HS-5 (cell line): ENCODE results near the gene CTRL.
A peak's percentile ranks its signal among the peaks of the same experiment; 100 is the strongest.
"Not testable (repeated sequence)": the region's sequence is repeated elsewhere in the genome, so short reads cannot be mapped to it uniquely, and the experiment has no call there.

ENCODE experiments used
- DNase-seq: peaks from one replicate; pipeline ENCODE4 v3.0.0-alpha.2; 2012; ENCODE audit warnings: low read depth

The CTRL gene

DNA sequence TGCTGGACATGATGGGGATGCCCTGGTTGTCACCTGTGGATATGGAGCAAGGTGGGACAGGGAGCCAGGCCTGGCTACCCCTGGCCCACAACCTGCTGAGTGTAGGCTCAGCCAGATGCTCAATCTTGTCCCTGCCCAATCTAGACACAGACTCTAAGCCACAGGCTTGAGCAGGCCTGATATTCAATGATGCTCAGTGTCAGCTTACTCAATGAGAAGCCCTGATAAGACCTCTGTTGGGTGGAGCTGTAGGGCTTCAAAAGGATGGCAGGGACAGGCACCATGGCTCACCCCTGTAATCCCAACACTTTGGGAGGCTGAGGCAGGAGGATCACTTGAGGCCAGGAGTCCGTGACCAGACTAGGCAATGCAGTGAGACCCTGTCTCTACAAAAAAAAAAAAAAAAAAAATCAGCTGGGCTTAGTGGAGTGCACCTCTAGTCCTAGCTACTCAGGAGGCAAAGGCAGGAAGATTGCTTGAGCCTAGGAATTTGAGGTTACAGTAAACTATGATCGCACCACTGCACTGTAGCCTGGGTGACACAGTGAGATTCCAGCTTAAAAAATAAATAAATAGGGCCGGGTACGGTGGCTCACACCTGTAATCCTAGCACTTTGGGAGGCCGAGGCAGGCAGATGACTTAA, 8.9 kb upstream of the CTRL start:
- DNase-seq = no peak

- DNase-seq = no peak
Observed at GRCh38 chr16:67939507-67940445, 8.1 kb upstream of the CTRL start.

DNA sequence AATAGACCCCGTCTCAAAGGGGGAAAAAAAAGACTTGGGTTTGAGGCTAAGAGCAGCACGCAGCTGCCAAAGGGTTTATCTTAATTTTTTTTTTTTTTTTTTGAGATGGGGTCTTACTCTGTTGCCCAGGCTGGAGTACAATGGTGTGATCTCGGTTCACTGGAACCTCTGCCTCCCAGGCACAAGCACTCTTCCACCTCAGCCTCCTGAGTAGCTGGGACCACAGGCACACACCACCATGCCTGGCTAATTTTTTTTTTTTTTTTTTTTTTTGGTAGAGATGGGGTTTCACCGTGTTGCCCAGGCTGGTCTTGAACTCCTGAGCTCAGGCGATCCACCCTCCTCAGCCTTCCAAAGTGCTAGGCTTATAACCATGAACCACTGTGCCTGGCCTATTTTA, 6.1 kb upstream of the CTRL start:
- DNase-seq = not testable (repeated sequence)

GRCh38 chr16:67936880-67937605, 5.4 kb upstream of the CTRL start:
- DNase-seq = no peak

DNA sequence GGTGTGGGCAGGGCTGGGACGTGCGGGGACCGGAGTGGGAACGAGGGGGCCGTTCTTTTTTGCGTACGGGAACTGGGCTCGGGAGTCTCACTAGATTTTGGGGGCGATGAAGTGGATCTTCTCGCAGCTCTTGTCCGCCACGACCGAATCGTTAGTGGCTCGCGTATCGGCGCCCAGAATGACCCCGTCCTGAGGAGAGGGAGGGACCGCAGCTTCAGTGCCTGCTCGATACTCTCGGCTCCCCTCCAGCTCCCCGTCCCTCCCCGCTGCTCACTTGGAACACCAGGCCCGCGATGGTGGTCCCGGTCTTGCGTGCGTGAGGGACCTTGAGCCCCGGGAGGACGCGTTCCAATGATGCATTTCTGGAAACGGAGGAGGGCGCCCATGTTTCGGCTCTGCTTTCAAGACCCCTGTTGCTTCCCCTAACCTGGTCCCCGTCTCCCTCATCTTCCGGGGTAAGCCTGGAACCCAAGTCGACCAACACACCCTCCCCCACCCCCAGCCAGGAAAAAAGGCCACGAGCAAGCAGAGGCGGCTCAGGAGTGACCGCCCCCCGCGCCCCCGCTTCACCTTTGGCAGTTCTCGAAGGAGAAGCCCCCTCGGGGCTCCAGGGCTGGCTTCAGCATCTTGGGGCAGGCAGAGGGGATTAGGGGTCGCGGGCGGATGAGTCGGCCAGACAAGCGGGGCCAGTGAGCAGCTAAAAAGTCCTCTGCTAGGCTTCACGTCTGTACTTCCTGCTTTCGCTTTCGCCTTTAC, 4.6 kb upstream of the CTRL start, which contains the start of gene PSMB10:
Gene PSMB10, minus strand, starts transcription at position 727 of the 756 bp plus-strand sequence. Its CDS starts 101 bp downstream, at position 626.
- DNase-seq = no peak

GRCh38 chr16:67935402-67936123, 3.9 kb upstream of the CTRL start:
- peak; percentile 86 for DNase-seq

DNA sequence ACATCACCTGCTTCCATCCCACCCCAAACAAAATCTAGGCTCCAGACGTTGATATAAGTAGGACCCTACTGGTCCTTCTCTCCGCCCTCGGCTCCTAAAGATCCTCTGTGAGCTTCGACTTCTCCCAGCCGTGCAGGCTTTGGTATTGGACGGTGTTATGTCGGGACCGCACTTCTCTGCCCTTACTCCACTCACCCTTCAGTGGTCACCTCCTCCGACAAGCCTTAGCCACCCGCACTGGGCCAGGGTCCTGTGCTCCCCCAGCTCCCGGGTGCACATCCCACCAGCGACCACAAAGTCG, 3.4 kb upstream of the CTRL start:
- DNase-seq = no peak

GRCh38 chr16:67934306-67935100, 2.8 kb upstream of the CTRL start:
- DNase-seq = no peak

DNA sequence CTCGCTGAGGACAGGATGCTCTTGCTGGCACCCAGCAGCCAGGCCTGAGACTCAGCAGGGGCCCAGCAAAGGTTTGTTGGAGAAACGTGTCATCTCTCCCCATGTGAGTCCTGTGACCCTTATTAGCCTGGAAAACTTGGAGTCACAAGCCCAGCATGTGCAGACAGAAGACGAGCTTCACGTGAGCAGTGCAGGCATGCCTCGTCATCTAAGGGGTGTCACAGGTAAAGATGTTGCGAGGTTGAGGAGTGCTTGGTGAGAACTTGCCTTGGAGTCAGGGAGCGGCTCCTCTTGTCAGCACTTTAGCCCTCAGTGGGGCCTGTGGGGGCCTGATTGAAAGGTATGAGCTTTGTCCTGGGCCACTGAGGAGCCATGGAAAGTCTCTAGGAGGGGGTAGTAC, 2.1 kb upstream of the CTRL start:
- no peak for DNase-seq

GRCh38 chr16:67932462-67932840, 789 bp upstream of the CTRL start:
- DNase-seq = no peak

DNA sequence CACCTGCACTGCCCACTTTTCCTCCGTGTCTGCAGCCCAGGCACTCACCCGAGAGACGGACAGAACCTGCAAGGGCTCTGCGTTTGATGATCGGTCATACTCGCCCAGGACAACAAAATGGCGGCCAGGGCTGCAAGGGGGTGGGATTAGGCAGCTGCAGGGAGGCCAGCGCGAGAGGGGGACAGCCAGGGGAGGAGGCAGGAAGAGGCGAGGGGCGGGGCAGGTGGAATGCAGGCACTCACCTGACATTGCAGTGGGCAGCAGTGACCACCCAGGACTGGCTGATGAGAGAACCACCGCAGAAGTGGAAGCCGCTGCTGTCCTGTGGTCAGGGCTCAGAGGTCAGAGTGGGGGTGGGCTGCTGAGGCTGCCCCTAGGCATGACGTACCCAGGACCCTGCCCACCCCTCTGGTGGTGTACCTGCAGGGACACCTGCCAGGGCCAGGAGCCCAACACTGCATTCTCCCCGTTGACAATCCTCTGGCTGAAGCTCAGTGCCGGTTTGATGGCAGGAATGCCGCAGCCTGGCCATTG, 917 bp downstream of the CTRL start:
- no peak for DNase-seq

GRCh38 chr16:67930191-67930590, 1.5 kb downstream of the CTRL start:
- DNase-seq = no peak

DNA sequence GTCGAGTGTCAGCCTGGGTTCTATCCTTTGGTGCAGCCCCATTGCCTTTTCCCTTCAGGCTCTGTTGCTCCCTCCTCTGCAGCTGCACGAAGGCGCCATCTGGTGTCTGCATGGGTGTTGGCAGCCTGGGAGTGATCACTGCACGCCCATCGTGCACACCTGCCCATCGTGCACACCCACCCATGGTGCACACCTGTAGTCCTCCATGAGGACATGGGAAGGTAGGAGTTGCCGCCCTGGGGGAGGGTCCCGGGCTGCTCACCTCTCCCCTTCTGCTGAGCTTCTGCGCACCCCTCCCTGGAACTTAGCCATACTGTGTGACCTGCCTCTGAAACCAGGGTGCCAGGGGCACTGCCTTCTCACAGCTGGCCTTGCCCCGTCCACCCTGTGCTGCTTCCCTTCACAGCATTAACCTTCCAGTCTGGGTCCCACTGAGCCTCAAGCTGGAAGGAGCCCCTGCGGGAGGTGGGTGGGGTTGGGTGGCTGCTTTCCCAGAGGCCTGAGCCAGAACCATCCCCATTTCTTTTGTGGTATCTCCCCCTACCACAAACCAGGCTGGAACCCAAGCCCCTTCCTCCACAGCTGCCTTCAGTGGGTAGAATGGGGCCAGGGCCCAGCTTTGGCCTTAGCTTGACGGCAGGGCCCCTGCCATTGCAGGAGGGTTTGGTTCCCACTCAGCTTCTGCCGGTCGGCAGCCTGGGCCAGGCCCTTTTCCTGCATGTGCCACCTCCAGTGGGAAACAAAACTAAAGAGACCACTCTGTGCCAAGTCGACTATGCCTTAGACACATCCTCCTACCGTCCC, 2.9 kb downstream of the CTRL start:
- no peak for DNase-seq

DNA sequence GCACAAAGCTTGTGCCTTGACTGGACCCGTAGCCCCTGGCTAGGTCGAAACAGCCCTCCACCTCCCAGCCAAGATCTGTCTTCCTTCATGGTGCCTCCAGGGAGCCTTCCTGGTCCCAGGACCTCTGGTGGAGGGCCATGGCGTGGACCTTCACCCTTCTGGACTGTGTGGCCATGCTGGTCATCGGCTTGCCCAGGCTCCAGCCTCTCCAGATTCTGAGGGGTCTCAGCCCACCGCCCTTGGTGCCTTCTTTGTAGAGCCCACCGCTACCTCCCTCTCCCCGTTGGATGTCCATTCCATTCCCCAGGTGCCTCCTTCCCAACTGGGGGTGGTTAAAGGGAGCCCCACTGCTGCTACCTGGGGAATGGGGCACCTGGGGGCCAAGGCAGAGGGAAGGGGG, 3.5 kb downstream of the CTRL start:
- no peak for DNase-seq

DNA sequence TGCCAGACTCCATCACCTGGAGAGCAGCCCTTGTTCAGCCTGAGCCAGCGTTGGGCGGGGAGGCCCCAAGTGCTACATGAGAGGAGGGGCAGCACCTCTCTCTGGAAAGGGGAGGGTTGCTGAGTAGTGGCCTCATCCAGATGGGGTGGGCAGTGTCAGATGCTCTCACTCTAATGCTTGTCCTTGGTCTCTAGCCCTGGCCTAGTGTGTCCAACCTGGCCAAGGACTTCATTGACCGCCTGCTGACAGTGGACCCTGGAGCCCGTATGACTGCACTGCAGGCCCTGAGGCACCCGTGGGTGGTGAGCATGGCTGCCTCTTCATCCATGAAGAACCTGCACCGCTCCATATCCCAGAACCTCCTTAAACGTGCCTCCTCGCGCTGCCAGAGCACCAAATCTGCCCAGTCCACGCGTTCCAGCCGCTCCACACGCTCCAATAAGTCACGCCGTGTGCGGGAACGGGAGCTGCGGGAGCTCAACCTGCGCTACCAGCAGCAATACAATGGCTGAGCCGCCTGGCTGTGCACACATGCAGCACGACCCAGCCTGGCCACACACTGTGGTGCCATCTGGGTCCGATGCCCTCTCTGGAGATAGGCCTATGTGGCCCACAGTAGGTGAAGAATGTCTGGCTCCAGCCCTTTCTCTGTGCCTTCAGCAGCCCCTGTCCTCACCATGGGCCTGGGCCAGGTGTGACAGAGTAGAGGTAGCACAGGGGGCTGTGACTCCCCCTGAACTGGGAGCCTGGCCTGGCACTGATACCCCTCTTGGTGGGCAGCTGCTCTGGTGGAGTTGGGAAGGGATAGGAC, 4.3 kb downstream of the CTRL start:
- no peak for DNase-seq

DNA sequence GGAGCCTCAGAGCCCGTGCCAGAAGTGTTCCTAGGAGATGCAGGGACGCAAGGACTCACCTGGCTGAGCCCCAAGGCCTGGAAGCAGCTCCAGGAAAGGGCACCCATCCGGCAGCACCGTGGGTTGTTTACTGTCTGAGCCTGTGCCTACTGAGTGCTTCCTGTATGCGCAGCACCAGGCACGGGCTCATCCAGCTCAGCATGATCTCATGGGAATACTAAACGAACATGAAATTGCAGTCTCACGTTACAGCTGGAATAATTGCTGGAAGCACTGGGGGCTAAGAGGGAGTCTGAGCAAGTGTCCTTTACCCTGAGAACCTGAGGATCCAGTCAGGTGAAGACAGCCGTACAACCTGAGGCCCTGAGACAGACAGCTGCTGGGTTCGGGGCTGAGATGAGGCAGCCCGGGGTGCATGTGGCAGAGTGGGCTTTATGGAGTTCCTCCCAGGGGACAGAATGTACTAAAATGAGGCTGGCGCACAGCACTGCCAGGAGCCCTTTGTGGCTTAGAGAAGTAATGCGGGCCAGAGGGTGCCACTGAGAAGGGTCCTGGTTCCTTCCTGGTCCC, 5.4 kb downstream of the CTRL start:
- no peak for DNase-seq

- no peak for DNase-seq
Observed at GRCh38 chr16:67924140-67924906, 7.3 kb downstream of the CTRL start.
